ENCODE results near the gene TMIGD3. TPM values are rescaled to one million over a fixed set of nuclear protein-coding genes. Genes with fewer than 3 reads are reported as not detected.

Gene TMIGD3
- total and polyA plus RNA-seq, 2 donors (not counting 1 experiment from before 2014, with no cell fraction given), result not detected

- H4K20me1 ChIP-seq (ENCODE audit: control insufficient read depth, extremely low read depth, insufficient read depth, low read length), result no peaks in the 10 kb centered on the region
- TF ChIP-seq EZH2 (IDR thresholded peaks at IDR 0.05; ENCODE audit: low read length, missing control alignments), result no peak
- DNase-seq (ENCODE audit: low read depth in 2 of 2), result no peak
Observed at GRCh38 chr1:111505641-111506119, 2.2 kb upstream of the TMIGD3 start.

GRCh38 chr1:111504097-111504496 lies 664 bp upstream of the TMIGD3 start:
- DNase-seq (ENCODE audit: low read depth in 2 of 2), result no peak
- Histone ChIP-seq H3K9ac (ENCODE audit: insufficient read depth, low read length) (no peak overlapping the region), H3K9me3 (ENCODE audit: control insufficient read depth, insufficient read depth, low read depth, low read length) (no peaks in the 10 kb centered on the region), H3K4me3 (replicated peaks in 1 of 4; ENCODE audit: control extremely low read depth in 1 of 4, insufficient read depth in 1 of 4, low read depth in 3 of 4, low read length in 4 of 4) (no peak overlapping the region), H3K79me2 (ENCODE audit: control insufficient read depth, insufficient read depth, low read length) (no peaks in the 10 kb centered on the region), H3K4me2 (ENCODE audit: extremely low read depth, insufficient read depth, low read length) (no peak overlapping the region), H3K36me3 (ENCODE audit: control insufficient read depth, insufficient read depth, low read length) (no peaks in the 10 kb centered on the region), H3K27ac (ENCODE audit: insufficient read depth, low read length) (no peak overlapping the region), H2AFZ (ENCODE audit: low read length) (no peak overlapping the region), H4K20me1 (ENCODE audit: control insufficient read depth, extremely low read depth, insufficient read depth, low read length) (no peaks in the 10 kb centered on the region), H3K27me3 (ENCODE audit: control insufficient read depth, insufficient read depth, low read length) (peaks cover 10% of the 10 kb centered on the region), H3K4me1 (ENCODE audit: control insufficient read depth, extremely low read depth, insufficient read depth, low read length) (peaks cover 9% of the 10 kb centered on the region)
- TF ChIP-seq CTCF (conservative IDR thresholded peaks at IDR 0.05 in 1 of 2, IDR thresholded peaks at IDR 0.05 in 1 of 2; ENCODE audit: low read depth in 1 of 2, low read length in 2 of 2) (no peak), EZH2 (IDR thresholded peaks at IDR 0.05; ENCODE audit: low read length, missing control alignments) (no peak)

More at GRCh38 chr1:111505641-111506119, 2.2 kb upstream of the TMIGD3 start:
- H3K79me2 ChIP-seq (ENCODE audit: control insufficient read depth, insufficient read depth, low read length), result no peaks in the 10 kb centered on the region
- no peak overlapping the region for H3K9ac ChIP-seq (ENCODE audit: insufficient read depth, low read length)
- no peak overlapping the region for H3K4me3 ChIP-seq (replicated peaks in 1 of 4; ENCODE audit: control extremely low read depth in 1 of 4, insufficient read depth in 1 of 4, low read depth in 3 of 4, low read length in 4 of 4)
- peaks cover 9% of the 10 kb centered on the region for H3K4me1 ChIP-seq (ENCODE audit: control insufficient read depth, extremely low read depth, insufficient read depth, low read length)
- H3K4me2 ChIP-seq (ENCODE audit: extremely low read depth, insufficient read depth, low read length), result no peak overlapping the region
- H3K27ac ChIP-seq (ENCODE audit: insufficient read depth, low read length), result no peak overlapping the region
- no peak overlapping the region for H2AFZ ChIP-seq (ENCODE audit: low read length)
- no peaks in the 10 kb centered on the region for H3K36me3 ChIP-seq (ENCODE audit: control insufficient read depth, insufficient read depth, low read length)
- no peaks in the 10 kb centered on the region for H3K9me3 ChIP-seq (ENCODE audit: control insufficient read depth, insufficient read depth, low read depth, low read length)
- H3K27me3 ChIP-seq (ENCODE audit: control insufficient read depth, insufficient read depth, low read length), result no peaks in the 10 kb centered on the region

GRCh38 chr1:111501645-111502044 lies 1.8 kb downstream of the TMIGD3 start:
- H4K20me1 ChIP-seq (ENCODE audit: control insufficient read depth, extremely low read depth, insufficient read depth, low read length), result no peaks in the 10 kb centered on the region
- no peaks in the 10 kb centered on the region for H3K79me2 ChIP-seq (ENCODE audit: control insufficient read depth, insufficient read depth, low read length)
- no peak overlapping the region for H3K27ac ChIP-seq (ENCODE audit: insufficient read depth, low read length)
- H3K4me1 ChIP-seq (ENCODE audit: control insufficient read depth, extremely low read depth, insufficient read depth, low read length), result no peaks in the 10 kb centered on the region
- no peaks in the 10 kb centered on the region for H3K36me3 ChIP-seq (ENCODE audit: control insufficient read depth, insufficient read depth, low read length)
- DNase-seq (ENCODE audit: low read depth in 2 of 2), result no peak
- no peak overlapping the region for H3K4me2 ChIP-seq (ENCODE audit: extremely low read depth, insufficient read depth, low read length)
- no peaks in the 10 kb centered on the region for H3K9me3 ChIP-seq (ENCODE audit: control insufficient read depth, insufficient read depth, low read depth, low read length)
- H3K4me3 ChIP-seq (replicated peaks in 1 of 4; ENCODE audit: control extremely low read depth in 1 of 4, insufficient read depth in 1 of 4, low read depth in 3 of 4, low read length in 4 of 4), result no peak overlapping the region
- H3K27me3 ChIP-seq (ENCODE audit: control insufficient read depth, insufficient read depth, low read length), result peaks cover 11% of the 10 kb centered on the region
- no peak overlapping the region for H3K9ac ChIP-seq (ENCODE audit: insufficient read depth, low read length)
- no peak for TF ChIP-seq CTCF (conservative IDR thresholded peaks at IDR 0.05 in 1 of 2, IDR thresholded peaks at IDR 0.05 in 1 of 2; ENCODE audit: low read depth in 1 of 2, low read length in 2 of 2)
- TF ChIP-seq EZH2 (IDR thresholded peaks at IDR 0.05; ENCODE audit: low read length, missing control alignments), result no peak
- H2AFZ ChIP-seq (ENCODE audit: low read length), result no peak overlapping the region

Data from fibroblast of lung (primary cell).